GM10266 (cell line): ENCODE results near the gene SLC4A7.
"Not testable (repeated sequence)": the region's sequence is repeated elsewhere in the genome, so short reads cannot be mapped to it uniquely, and the experiment has no call there.

ENCODE experiments used
- DNase-seq: peaks from one replicate; pipeline ENCODE4 v3.0.0; 2012; ENCODE audit errors: extremely low spot score
- CTCF ChIP-seq: IDR thresholded peaks from 2 replicates; pipeline ENCODE4 v1.5.1; 2012; ENCODE audit warnings: mild to moderate bottlenecking, low read depth; ENCODE audit not compliant: control insufficient read depth, insufficient read depth; ENCODE audit errors: missing control alignments

The SLC4A7 gene

GRCh38 chr3:27415202-27415601, 69.0 kb downstream of the SLC4A7 start:
- no peak for TF ChIP-seq CTCF
- DNase-seq: no peak

- no peak for TF ChIP-seq CTCF
- peak; percentile 38 for DNase-seq
Measured at GRCh38 chr3:27392950-27393679, 91.1 kb downstream of the SLC4A7 start.

- not testable (repeated sequence) for DNase-seq
Measured at GRCh38 chr3:27392414-27392813, 91.8 kb downstream of the SLC4A7 start.

GRCh38 chr3:27391796-27392195, 92.4 kb downstream of the SLC4A7 start:
- no peak for TF ChIP-seq CTCF
- no peak for DNase-seq

GRCh38 chr3:27387625-27388024, 96.6 kb downstream of the SLC4A7 start:
- no peak for TF ChIP-seq CTCF
- DNase-seq: no peak

GRCh38 chr3:27385504-27385903, 98.7 kb downstream of the SLC4A7 start:
- TF ChIP-seq CTCF: no peak
- no peak for DNase-seq

- no peak for TF ChIP-seq CTCF
- no peak for DNase-seq
Measured at GRCh38 chr3:27384191-27384590, 100.0 kb downstream of the SLC4A7 start.
